ENCODE measurements around the gene RARB.

RARB gene

DNA sequence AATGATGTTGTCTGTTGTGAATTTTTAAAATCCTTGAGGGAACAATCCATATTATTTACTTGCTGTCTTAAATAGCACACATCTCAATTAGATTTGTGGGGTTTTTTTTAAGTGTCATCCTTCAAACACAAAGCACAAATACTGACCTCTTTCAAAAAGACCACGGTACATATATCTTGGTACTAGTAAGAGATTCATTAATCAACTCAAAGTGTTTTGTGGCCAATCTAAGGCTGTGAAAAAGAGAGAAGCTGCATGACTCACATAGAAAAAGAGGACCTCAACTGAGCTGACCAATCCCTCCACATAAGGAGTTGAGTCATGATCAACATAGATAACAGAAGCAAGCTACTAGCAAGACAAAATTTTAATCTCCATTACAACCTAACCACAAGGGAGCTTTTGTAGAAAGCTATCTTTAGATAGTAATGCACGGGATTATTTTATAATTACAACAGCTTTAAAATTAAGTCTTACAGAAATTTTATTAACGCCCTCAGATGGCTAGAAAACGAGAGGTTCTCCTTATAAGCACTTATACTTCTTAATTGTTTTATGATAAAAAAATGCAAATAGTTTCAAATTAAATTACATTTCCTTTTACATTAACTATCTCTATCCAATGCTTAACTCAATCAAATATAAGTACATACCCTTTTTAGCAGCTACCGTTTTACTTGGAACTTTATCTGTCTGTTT lies 176.2 kb downstream of the RARB start:
- DNase-seq (ENCODE audit: low read depth), result peak; percentile 20

DNA sequence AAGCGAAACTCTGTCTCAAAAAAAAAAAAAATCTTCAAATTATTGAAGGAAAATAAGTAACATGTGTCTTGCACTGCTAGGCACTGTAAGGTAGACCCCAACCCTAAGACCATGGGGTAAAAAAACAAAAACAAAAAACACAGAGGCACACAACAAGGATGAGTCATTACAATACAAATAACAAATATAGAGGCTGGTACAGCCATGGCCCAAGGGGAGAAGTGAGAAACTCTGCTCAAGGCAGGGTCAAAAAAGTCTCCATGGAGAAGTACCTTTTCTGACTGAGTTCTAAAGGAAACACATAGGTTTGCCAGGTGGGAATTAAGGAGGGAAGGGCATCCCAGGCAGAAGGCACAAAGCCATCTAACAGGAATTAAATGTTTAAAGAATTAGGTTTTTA lies 182.1 kb downstream of the RARB start:
- no peak for DNase-seq (ENCODE audit: low read depth)

DNA sequence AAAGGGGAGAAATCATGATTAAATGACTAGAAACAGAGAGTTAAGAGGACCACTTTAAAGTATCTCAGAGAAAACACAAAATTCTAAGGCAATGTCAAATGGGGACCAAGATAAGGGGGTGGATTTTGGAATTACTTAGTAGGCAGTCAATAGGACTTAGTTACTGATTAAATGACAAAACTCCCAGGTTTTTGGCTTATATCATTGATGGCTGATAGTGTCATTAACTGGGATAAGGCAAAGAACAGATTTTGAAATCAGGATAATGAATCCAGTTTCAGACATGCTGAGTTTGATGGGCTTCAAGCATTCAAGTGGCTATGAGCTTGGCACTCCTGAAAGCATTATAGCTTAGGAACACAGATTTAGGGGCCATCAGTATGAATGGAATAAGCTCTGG lies 182.7 kb downstream of the RARB start:
- DNase-seq (ENCODE audit: low read depth), result no peak

DNA sequence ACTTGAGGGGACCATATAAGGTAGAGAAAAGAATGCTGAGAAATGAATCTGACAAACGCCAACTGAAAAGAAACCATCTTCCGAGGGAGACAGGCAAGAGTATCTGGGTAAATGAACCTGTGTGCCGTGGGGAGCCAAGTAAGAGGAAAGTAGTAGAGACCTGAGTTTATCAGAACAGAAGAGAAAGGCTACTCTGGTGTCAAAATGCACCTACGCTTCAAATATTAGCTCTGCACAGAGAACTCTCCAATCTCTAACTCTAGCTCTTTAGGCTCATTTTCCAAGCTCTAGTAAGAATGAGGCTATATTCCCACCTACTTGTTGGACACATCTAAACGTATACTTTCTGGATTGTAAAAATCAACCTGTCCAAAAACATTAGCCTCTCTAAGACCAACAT lies 183.1 kb downstream of the RARB start:
- DNase-seq (ENCODE audit: low read depth), result no peak

DNA sequence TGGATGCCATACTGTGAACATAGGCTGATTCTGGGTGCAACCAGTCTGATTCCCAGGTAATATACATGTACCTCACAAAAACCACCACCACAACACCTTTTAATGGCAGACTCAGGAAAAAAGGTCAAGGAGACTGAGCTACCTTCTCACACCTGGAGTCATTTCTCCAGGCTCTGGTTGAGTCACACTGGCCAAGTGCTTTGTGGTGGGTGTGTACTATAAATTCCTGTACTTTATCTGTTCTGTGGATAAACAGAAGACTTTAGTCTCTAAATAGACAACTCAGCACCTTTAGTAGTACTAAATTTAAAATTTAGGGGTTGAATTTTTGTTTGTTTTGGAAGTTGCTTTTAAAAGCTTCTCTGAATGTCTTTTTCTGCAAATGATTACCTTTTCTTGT lies 190.0 kb downstream of the RARB start:
- DNase-seq (ENCODE audit: low read depth), result no peak

DNA sequence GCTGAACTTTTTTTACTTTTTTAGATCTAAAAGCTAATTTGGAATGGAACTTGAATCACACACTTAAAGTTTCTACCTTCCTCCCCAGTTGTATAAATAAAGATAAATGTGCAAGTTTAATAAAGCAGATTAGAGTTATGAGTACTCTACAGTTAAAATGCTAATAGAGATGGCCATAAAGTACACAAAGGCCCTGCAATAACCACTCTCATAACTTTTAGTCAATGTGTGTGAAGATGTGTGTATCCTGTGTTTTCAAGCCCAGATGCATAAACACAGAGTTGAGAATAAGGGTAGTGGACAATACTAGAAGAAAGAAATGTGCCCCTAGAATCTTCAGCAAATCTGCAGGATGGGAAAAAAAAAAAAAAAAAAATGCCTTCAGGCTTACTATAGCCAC lies 191.3 kb downstream of the RARB start:
- DNase-seq (ENCODE audit: low read depth), result no peak

DNA sequence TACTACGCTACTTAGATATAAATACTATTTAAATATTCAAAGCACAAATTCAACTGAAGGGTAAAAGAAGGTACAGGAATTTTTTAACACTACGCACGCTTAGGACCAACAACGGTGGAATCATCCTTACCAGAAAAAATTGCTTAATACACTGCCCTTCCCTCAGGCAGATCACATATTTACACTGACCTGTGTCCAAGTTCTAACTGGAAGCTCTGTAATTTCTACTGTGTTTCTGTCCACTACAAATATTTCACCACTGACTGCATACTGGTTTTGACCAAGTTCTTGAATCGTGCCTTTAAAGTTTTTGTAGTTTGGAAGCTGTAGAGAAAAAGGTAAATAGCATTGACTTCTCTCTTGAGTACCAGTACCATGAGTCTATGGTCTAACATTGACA lies 192.4 kb downstream of the RARB start:
- no peak for DNase-seq (ENCODE audit: low read depth)

DNA sequence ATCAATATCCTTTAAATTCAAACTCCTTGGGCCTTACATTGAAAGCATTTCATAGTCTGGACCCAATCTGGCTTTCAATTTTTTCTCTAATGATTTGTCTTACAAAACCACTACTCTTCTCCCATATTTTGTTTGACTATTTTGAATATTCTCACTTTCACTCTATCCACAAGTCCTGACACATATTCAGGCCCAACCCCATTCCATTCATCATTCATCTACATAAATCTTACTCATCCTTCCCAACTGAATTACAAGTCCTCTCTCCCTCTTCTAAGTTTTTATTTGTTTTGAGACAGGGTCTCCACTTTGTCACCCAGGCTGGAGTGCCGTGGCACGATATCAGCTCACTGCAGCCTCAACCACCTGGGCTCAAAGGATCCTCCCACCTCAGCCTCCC lies 193.0 kb downstream of the RARB start:
- no peak for DNase-seq (ENCODE audit: low read depth)

DNA sequence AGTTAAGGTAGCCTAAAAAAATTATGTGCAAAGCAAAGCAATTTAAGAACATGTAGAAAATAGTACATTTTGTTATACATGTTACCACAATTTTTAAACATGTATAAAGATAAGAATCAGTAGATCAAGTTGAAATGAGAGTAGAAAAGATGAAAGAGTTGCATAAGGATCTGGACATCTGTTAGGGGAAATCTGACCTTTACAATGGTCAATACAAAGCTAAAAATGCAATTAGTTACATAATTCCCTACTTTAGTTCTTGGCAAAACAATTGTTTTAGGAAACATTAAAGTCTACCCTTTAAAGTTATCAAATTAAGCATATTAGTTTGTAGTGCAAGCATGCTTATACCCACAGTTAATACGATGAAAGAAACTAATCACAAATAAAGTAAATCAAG lies 203.9 kb downstream of the RARB start:
- DNase-seq (ENCODE audit: low read depth), result no peak

DNA sequence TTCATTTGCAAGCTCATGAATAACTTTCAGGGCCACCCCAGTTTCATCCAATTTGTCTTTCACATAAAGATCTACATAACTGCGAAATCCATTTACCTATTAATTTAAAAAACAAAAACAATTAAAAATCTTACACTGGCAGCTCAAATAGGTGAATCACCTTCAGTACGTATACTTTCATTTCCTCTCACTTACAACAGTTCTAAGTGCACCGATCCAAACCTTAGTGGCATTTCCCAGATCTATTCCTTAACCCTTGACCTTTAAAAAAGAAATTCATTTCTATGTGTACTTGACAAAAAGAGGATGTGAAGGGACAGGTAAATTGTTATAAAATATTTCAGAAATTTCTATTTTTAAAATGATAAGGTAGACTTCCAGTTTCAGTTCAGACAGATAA lies 205.9 kb downstream of the RARB start:
- DNase-seq (ENCODE audit: low read depth), result no peak

DNA sequence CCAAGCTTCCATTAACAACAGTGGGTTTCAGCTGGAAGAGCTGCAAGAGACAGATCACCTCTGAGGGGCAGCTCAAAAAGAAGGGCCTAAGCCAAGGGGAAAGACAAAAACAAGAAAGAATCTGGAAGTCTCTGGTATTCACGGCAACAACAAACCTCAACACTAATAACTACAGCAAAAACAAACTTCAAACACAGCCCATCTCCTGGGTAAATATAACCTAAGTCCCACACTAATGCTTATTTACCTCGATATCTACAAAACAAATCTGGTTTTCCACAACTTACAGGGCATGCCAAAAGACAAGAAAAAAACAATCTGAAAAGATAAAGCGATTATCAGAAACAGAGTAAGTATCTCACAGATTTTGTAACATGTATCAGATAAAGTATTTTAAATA lies 207.0 kb downstream of the RARB start:
- DNase-seq (ENCODE audit: low read depth), result no peak
